Endometrial microvascular endothelial cells (primary cell): Measurements from ENCODE around the gene PPP1CA. TPM values are rescaled to one million over a fixed set of nuclear protein-coding genes. Genes with fewer than 3 reads are reported as not detected.

ENCODE experiments used
- in situ Hi-C: cut with HindIII; loops from 2 replicates; pipeline ENCODE4 v1.10.0; 2017; ENCODE audit warnings: low sequenced_read_pairs, low pct_unique_long_range_greater_than_20kb; ENCODE audit errors: inconsistent ontology term
- total RNA-seq: library from RNA; depleted of rRNA; stranded (reverse); fragments of >200 nt; gene quantifications from one replicate; pipeline ENCODE4 v1.2.3, GENCODE V29; 2015; ENCODE audit errors: inconsistent ontology term

Gene PPP1CA
- total RNA-seq, 1 donor from 2014 or later, result 302 TPM

DNA sequence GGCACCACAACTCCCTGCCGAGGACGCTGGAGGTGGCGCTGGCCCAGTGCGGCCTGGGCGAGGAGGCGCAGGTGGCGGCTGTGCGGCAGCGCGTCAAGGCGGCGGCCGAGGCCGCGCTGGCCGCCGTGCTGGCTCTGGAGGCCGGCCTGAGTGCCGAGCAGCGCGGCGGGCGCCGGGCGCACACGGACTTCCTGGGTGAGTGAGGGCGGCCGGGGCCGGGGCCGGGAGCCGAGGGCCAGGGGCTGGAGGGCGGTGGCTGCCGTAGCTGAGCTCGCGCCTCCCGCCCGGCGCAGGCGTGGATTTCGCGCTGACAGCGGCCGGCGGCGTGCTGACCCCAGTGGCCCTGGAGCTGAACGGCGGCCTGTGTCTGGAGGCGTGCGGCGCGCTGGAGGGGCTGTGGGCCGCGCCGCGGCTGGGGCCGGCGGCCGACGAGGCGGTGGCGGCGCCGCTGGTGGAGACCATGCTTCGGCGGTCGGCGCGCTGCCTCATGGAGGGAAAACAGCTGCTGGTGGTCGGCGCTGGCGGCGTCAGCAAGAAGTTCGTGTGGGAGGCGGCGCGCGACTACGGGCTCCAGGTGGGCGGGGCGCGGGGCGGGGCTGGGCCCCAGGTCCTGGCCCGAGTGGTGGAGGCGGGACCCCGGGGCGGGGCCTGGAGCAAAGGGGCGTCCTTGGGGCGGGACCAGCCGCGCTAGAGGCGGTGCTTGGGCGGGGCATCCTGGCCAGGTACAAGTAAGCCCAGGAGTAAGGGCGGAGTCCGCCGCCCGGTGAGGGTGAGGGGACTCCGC, 19.2 kb upstream of the PPP1CA start:
- in situ Hi-C loops, result no loop called here

DNA sequence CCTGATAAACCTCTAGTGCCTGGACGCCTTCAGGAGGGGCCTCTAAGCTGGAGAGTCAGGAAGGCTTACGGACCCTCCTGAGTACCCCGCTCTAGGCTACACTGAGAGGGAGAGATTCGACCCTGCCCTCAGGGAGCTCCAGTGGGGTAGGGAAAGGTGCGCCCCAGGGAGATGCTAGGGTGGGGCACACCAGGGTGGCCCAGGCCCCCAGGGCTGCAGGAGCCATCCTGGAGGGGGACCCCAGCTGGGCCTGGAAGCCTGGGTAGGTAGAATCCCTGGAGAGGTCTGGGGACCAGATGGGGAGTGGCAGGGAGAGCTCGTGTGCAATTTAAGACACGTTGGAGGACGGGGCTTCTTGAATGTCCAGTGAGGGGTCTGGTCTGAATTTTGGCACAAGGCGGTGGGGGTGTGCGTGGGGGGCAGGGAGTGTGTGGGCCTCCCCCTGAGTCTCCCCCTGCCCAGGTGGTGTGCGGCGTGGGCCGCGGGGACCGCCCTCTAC, 18.5 kb upstream of the PPP1CA start:
- in situ Hi-C loops, result no loop called here

DNA sequence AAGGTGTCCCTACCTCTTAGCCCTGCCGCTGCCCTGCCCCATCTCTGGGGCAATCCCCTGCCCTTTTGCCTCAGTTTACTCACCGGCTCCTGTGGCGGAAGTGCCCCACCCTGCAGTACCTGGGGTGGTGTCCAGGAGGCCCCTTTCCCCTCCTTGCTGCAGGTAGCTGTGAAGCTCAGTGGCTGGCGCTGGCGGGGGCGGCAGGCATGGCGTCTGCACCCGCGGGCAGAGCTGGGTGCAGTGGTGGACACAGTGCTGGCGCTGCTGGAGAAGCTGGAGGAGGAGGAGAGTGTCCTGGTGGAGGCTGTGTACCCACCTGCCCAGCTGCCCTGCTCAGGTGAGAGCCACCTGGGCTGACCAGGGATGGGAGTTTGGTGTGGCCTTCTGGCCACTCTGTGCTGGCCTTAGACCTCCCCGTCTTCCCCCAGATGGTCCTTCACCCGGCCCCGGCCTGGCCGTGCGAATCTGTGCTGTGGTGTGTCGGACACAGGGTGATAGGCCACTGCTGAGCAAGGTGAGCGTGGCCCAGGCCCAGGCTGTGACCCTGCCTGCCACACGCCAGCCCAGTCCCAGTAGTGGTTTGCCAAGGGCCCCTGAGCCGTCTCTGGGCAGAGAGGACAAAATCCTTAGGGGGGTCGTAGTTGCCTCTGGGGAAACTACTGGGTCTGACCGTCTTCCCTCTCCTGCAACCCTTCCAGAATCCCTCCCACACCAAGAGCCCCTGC, 17.8 kb upstream of the PPP1CA start:
- in situ Hi-C loops, result no loop called here

DNA sequence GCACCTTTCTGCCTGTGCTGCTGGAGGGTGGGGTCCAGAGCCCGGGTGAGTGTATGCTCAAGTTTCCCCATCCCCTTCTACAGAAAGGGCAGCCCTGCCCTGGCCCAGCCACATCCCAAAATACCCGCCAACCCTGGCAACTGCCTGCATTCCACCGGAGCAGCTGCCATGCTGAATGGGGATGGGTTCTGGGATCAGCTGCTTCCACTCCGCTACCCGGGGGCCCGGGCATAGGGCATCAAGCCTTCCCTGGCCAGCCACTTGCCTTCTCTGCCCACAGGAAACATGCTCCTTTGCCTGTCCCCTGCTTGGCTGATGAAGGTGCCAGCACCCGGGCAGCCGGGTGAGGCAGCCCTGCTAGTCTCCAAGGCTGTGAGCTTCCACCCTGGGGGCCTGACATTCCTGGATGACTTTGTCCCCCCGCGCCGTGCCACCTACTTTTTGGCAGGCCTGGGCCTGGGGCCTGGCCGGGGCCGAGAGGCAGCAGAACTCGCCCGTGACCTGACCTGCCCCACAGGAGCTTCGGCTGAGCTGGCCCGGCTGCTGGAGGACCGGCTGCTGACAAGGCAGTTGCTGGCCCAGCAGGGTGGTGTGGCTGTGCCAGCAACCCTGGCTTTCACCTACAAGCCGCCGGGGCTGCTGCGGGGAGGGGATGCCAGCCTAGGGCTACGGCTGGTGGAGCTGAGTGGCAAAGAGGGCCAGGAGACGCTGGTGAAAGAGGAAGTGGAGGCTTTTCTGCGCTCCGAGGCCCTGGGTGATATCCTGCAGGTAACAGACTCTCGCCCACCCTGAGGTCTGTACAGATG, 17.0 kb upstream of the PPP1CA start:
- in situ Hi-C loops, result no loop called here

DNA sequence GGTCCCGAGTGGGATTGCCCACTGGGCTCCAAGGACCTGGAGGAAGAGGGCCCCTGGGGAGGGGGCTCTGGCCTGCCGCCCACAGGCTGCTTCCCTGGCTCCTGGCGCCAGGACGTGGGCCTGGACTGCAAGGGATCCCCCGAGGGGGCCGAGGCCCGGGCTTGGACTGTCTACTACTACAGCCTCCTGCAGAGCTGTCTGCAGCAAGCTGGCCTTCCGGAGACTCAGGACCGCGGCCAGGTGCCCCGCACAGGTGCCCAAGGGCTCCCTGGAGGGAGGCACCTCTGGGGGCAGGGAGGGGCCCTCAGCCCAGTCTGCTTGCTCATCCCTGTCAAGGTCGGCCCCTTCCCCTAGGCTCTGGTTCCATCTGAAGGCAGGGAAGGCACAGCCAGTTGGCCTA, 15.8 kb upstream of the PPP1CA start:
- in situ Hi-C loops, result no loop called here

DNA sequence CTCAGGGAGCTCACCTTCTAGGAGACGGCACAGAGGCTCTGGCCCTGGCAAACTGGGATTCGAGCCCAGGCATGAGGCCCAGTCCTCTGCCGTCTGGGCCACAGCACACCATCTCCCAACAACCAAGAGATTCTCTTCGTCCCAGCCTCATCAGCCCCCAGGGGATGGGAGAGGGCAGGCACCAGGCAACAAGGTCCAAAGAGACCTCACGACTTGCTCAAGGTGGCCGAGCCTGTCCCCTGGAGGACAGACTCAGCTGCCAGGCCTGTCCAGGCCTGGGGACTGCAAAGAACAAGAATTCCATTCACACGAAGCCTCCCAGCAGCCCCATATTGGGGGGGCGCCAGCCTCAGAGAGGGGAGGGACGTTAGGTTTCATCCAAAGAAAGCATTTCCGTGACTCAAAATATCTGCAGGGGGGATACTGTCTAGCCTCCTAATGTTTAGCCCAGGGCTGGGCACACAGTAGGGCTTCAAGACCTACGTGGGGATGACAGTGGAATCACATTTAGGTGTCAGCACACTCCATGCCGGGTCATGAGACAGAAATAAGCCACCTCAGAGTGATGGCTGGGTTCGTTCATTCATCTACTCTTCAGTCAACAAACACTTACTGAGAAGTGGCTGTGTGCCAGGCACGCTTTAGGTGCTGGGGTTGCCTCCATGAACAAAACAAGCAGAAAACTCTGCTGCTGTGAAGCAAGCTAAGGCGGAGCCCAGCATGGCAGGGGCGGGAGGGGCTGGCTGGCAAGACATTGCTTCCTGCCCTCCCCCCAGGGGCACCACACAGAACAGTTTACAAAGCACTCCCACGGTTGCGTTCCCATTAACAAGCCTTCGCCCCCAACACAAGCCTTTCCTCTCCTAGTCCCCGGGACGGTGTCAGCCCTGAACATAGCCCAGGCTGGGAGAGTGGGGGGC, 15.0 kb upstream of the PPP1CA start:
- in situ Hi-C loops, result no loop called here

DNA sequence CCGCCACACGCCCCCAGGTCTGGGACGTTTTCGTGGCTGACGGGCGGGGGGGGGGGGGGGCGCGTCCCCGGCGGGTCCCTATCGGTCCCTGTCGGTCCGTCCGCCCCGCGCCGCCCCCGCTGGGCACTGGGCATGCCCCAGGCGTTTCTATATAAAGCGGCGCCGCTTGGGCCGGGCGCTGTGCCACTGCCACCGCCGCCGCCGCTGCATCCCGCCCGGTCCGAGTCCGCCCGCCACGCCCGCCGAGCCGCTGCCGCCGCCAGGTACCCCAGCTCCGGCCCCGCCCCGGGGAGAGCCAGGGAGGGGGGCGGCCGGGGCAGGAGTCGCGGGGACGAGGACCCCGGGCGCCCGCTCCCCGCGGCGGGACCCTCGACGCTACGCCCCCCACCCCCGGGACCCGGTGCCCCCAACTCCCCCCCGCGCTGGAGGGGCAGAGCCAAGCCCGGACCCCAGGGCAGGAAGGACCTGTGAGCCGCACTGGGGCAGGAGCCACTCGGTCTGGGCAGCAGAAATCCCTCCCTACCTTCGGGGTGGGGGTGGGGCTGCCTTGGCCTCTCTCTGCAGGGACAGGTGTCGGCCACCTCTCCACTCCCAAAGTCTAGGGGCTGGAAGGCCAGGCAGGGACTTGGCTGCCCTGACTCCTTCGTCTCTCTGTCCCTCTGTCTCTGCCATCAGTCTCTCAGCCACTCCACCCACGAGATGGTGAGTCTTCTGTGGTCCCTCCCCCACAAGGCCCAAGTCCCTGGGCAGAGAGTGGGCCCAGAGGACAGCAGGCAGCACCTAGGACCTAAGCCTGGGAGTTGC, 14.0 kb upstream of the PPP1CA start, which contains the start of gene CARNS1:
Gene CARNS1 (plus strand): TSS at position 178 of the 804 bp plus-strand sequence. CDS start 522 bp downstream, at position 700.
- in situ Hi-C loops, result no loop called here

DNA sequence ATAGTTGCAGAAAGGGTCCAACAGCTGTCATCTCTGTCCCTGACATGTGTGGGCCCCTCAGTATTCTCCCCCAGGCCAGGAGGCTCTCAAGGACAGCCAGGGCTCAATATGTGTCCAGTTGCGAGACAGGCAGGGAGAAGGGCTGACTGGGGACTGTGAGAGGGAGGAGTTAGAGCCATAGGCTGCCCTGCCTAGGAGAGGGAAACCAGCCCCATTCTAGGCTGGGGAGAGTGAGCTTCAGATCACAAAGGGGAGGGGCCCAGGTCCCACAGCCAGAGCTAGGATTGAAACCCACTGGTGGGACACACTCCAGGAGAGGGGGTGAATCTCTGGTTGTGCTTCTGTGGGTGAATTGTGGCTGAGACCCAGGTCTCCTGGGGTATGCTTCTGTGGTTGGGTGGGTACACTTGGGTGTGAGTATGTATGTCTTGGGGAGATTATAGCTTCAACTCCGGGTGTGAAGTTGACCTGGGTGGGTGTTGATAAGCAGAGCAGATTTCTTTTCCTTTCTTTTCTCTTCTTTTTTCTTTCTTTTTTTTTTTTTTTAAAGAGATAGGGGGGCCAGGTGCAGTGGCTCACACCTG, 11.7 kb upstream of the PPP1CA start:
- in situ Hi-C loops, result no loop called here

DNA sequence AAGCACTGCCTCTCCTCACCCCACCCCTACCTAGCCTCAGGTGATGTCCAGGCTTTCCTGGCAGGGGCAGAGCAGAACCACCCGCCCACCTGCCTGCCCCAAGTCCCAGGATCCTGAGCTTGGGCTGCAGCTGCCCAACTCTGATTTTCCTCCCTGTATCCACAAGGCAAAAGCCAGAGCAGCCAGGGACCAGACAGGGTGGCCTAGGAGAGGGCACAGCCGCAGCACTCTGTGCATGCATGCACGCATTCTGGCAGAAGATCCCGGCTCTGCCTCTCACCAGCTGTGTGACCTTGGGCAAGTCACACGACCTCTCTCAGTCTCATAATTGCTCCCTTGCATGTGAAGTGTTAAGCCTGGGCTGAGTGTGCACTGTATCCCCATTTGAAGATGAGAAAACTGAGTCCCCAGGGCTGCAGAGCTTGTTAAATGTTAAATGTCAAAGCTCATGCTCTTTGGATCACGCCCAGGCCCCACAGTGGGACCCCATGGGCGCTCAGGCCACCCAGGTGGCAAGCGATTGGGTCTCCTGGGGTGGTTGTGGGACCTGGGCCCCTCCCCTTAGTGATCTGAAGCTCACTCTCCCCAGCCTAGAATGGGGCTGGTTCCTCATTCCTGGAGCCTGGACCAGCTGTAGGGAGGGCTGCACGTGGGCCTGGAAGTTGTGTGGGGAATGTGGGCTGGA, 11.0 kb upstream of the PPP1CA start:
- in situ Hi-C loops, result no loop called here

DNA sequence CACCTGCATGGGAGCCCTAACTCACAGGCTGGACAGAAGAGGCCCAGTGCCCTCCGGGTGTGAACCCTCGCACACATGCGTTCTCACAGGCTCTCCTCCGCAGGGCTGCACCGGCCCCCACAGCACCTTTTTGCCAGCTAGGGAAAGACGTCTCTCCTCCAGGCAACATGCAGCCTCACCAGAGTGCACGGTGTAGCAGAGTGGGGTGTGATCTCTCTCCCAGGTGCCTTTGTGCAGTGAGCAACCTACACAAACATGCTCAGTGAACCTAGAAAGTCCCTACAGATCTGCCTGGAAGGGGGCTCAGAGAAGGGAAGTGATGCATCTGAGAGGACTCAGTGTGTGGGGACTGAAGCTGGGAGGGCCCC, 10.1 kb upstream of the PPP1CA start:
- in situ Hi-C loops, result no loop called here

DNA sequence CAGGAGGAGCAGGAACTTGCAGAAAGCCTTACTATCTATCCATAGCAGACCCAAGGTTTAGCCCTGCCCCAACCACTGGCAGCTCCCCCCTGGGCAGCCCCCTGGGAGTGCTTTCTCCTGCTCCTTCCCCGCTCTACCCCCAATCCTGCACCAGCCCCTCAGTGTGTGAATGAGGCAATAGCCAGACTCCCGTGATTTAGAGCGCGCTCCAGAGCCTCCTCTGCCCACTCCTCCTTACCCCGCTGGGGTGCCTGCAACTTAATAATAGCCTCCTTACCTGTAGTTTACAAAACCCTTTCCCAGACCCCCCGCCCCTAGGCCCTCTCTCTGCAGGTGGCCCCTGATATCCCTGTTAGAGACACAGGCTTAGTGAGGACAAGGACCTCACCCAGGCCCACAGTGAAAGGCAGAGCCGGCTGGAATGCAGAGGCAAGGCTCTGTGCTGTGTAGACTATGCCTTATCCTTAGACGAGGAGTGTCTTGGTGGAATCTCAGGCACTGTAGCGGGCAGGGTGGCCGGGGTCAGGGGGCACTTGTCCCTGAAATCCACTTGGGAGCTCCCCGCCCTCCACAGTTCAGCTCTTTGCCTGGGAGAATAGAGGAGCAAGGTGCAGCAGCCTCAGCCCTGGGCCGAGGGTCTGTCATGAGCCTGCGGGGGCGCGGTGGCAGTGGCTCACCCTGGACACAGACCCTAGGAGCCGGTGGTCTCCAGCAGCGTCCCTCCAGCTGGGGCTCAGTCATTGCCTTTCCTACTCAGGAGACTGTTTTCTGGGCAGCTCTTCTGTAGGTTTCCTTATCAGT, 9.5 kb upstream of the PPP1CA start:
- in situ Hi-C loops, result no loop called here

DNA sequence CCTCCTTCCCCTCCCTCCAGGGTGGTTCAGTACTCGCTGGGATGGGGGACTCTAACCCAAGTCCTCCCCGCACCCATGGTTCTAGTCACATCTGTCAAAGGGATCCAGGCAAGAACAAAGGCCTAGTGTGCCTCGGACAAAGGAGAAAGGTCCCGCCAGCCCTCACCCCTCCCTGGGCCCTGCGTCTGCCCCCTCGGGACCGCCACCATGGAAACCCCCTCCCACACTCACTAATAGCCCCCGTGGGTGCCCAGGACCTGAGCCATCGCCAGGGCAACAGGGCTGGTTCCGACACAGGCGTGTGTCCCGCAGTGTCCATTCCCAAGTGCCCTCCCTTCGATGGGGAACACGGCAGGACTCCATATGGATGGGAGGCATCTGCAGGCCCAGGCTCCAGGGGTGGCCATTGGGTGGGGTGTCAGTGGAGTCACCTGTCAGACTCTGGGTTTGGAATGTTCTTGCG, 8.7 kb upstream of the PPP1CA start:
- in situ Hi-C loops, result no loop called here

DNA sequence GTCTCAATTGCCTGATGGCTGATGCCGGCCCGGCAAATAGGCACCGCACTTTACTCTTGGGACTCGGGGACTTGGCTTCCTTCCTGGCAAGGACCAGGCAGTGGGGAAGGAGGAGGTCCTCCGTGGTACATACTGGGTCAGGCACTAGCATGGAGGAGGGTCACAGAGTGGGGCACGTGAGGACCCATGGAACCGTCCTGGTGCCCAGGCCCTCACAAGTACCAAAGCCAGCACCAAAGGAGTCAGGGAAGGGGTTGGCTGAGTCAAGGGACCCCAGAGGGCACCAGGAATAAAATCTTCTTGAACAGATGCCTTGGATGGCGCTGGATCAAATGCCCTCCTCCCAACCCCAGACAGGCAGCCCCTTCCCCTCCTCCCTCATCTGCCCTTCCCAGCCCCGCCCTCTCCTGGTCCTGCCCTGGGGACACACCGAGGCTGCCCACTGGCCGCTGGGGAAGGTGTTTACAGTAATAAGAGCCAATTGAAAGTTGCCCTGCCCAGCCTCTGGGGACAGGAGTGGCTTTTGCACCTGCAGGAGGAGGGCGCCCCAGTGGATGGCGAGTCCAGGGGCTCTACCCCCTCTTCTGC, 8.2 kb upstream of the PPP1CA start:
- in situ Hi-C loops, result no loop called here

DNA sequence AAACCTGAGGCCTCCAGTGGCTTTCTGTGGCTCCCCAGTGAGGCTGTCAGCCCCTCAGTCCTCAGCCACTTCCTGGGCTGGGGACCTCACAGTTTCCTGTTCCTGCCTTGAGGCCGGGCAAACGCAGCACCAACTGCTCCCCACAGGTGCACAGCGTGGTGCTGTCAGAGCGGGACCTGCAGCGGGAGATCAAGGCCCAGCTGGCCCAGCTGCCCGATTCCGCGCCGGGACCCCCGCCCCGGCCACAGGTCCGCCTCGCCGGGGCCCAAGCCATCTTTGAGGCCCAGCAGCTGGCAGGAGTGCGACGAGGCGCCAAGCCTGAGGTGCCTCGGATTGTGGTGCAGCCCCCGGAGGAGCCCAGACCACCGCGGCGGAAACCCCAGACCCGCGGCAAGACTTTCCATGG, 7.6 kb upstream of the PPP1CA start:
- in situ Hi-C loops, result no loop called here

DNA sequence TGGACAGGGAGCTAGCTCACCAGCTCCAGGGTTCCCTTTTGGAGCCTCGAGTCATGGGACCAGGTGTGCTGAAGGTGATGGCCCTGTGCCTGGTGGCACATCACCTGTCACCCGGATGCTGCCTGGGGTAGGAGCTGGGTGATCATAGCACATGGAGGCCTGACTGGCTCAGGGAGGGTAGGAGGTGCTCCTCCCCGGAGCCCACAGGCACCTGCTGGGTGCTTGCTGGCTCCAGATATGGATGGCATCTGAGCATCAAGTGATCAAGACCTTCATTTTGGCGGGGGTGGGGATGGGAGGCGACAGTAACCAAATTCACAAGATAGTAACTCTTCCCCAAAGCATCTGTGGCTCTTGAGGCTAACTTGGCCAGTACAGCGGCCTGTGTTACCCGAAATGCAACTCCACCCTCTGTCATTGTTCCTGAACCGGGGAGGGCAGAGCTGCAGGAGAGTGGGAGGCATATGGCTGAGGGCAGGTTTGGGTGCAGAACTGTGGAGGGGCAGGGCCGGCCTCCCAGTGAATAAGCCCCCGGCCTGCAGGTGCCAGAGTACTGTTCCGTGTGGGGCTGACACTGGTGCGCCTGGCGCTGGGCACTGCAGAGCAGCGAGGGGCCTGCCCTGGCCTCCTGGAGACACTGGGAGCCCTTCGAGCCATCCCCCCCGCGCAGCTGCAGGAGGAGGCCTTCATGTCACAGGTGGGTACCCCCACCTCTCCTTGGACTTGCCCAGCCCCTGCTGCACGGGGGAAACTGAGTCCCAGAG, 7.0 kb upstream of the PPP1CA start:
- in situ Hi-C loops, result no loop called here
